Hair follicle dermal papilla cell (primary cell): ENCODE results near the gene CACNA2D1. TPM values are rescaled to one million over a fixed set of nuclear protein-coding genes. Genes with fewer than 3 reads are reported as not detected.

ENCODE experiments used
- total RNA-seq: library from RNA; depleted of rRNA; stranded (reverse); fragments of >200 nt; gene quantifications from 2 replicates; pipeline ENCODE4 v1.2.3, GENCODE V29; 2012

Gene CACNA2D1
- total RNA-seq, result 34.0 and 40.4 TPM in 2 replicates

DNA sequence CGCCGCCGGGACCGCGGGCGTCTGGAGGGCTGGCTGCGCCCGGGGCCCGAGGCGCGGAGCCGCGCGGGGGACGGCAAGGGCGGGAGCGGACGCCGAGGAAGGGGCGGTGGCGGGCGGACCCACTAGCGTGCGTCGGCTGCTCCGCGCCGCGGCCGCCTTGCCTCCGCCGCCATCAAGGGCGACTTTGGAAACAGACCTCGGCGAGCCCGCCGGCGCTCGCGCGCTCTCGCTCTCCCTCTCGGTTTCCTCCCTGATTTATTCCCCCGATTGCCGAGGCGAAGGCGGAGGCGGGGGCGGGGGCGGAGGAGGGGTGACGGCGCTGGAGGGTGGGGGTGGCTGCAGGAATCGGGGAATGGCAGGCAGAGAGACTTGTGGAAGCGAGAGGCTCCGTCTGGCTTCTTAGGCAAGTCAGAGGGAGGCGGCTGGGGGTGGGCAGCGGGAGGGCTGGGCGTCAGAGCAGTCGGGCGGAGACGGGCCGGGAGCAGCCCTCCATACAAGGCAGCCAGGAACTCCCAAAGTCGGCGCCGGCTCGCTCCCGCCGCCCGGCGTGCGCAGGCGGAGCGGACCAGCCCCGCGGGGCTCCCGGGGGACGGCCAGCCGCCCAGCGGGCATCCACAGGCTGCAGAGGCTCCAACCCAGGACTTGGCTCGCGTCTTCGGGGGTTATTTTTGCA, at the start of gene CACNA2D1:
CACNA2D1 (minus strand) TSS at position 231 of the 673 bp plus-strand sequence.

